DND-41 (cell line): ENCODE results near the gene TP53I11.

Source experiments
- ATAC-seq: fragments of 200-7000 bp; cut with Tn5 transposase; 3 replicates; pipeline ENCODE4 v1.9.1; 2021; ENCODE audit warnings: low read depth; ENCODE audit not compliant: insufficient read depth
- DNase-seq: peaks from one replicate; pipeline ENCODE4 v3.0.0-alpha.2; 2020
- H2AFZ ChIP-seq: 2 replicates; pipeline ENCODE4 v1.6.0; 2012; ENCODE audit warnings: low read depth, low read length
- H3K27ac ChIP-seq: 2 replicates; pipeline ENCODE4 v1.5.1; 2012; ENCODE audit warnings: low read length, inconsistent platforms
- H3K27me3 ChIP-seq: fragments of 200-600 bp; sonication (generic); 2 replicates; pipeline ENCODE4 v1.6.0; 2012; ENCODE audit warnings: low read length, mild to moderate bottlenecking, inconsistent platforms; ENCODE audit not compliant: insufficient read depth, poor library complexity
- H3K36me3 ChIP-seq: 2 replicates; pipeline ENCODE4 v1.5.1; 2012; ENCODE audit warnings: low read length, inconsistent platforms; ENCODE audit not compliant: insufficient read depth
- H3K4me1 ChIP-seq: 2 replicates; pipeline ENCODE4 v1.5.1; 2012; ENCODE audit warnings: mild to moderate bottlenecking, low read length; ENCODE audit not compliant: insufficient read depth
- H3K4me2 ChIP-seq: 2 replicates; pipeline ENCODE4 v1.6.0; 2012; ENCODE audit warnings: mild to moderate bottlenecking, moderate library complexity, low read length, inconsistent platforms; ENCODE audit not compliant: insufficient read depth
- H3K4me3 ChIP-seq, 2 experiments: fragments of 200-600 bp in 1 of 2; shearing (Covaris generic) in 1 of 2; 2 replicates each; pipeline ENCODE4 v1.5.1; 2012 to 2016; ENCODE audit warnings: inconsistent platforms in 2 of 2, low read length in 2 of 2, mild to moderate bottlenecking in 2 of 2, low read depth in 1 of 2, moderate library complexity in 1 of 2
- H3K79me2 ChIP-seq: 2 replicates; pipeline ENCODE4 v1.6.0; 2012; ENCODE audit warnings: low read length, inconsistent platforms; ENCODE audit not compliant: insufficient read depth
- H3K9ac ChIP-seq: 2 replicates; pipeline ENCODE4 v1.6.0; 2012; ENCODE audit warnings: low read depth, mild to moderate bottlenecking, inconsistent platforms, low read length, moderate library complexity
- H3K9me3 ChIP-seq: 2 replicates; pipeline ENCODE4 v1.5.1; 2012; ENCODE audit warnings: low read length, moderate library complexity, mild to moderate bottlenecking, inconsistent platforms; ENCODE audit not compliant: insufficient read depth, severe bottlenecking
- H4K20me1 ChIP-seq: 2 replicates; pipeline ENCODE4 v1.6.0; 2012; ENCODE audit warnings: low read length; ENCODE audit not compliant: insufficient read depth
- CTCF ChIP-seq: IDR thresholded peaks from 2 replicates; pipeline ENCODE4 v1.5.1; 2012; ENCODE audit warnings: borderline replicate concordance, low read length, moderate library complexity, mild to moderate bottlenecking; ENCODE audit not compliant: poor library complexity, severe bottlenecking; ENCODE audit errors: extremely low read depth
- EZH2 ChIP-seq: IDR thresholded peaks from 3 replicates; pipeline ENCODE4 v1.6.1; 2012; ENCODE audit warnings: borderline replicate concordance, low read depth, mild to moderate bottlenecking, moderate library complexity, low read length, inconsistent platforms; ENCODE audit not compliant: severe bottlenecking

TP53I11 gene

GRCh38 chr11:44923115-44923514, 27.6 kb downstream of the TP53I11 start:
- no peaks in the 10 kb centered on the region for H3K4me1 ChIP-seq
- H3K4me3 ChIP-seq, result no peak overlapping the region
- no peaks in the 10 kb centered on the region for H3K27me3 ChIP-seq
- no peaks in the 10 kb centered on the region for H3K9me3 ChIP-seq
- DNase-seq (no peak), ATAC-seq (no peak)
- H4K20me1 ChIP-seq, result peaks cover 4% of the 10 kb centered on the region
- no peak overlapping the region for H3K9ac ChIP-seq
- no peak for TF ChIP-seq CTCF
- TF ChIP-seq EZH2, result no peak
- no peak overlapping the region for H2AFZ ChIP-seq
- H3K79me2 ChIP-seq, result no peaks in the 10 kb centered on the region
- H3K36me3 ChIP-seq, result no peaks in the 10 kb centered on the region
- H3K4me2 ChIP-seq, result no peak overlapping the region
- H3K27ac ChIP-seq, result no peak overlapping the region

GRCh38 chr11:44920451-44920850, 30.2 kb downstream of the TP53I11 start:
- no peak overlapping the region for H3K9ac ChIP-seq
- no peak for TF ChIP-seq EZH2
- TF ChIP-seq CTCF, result no peak
- H3K36me3 ChIP-seq, result no peaks in the 10 kb centered on the region

GRCh38 chr11:44917741-44918140, 32.9 kb downstream of the TP53I11 start:
- H3K79me2 ChIP-seq, result no peaks in the 10 kb centered on the region
- no peak overlapping the region for H3K27ac ChIP-seq
- no peaks in the 10 kb centered on the region for H3K4me1 ChIP-seq
- TF ChIP-seq CTCF (no peak), EZH2 (no peak)
- H3K27me3 ChIP-seq, result peaks cover 2% of the 10 kb centered on the region
- H3K36me3 ChIP-seq, result no peaks in the 10 kb centered on the region
- ATAC-seq, result no peak
- no peak overlapping the region for H3K4me3 ChIP-seq
- H3K4me2 ChIP-seq, result no peak overlapping the region
- H2AFZ ChIP-seq, result no peak overlapping the region
- H3K9me3 ChIP-seq, result no peaks in the 10 kb centered on the region
- no peak for DNase-seq
- H4K20me1 ChIP-seq, result no peaks in the 10 kb centered on the region; the same call in none of the 2 replicates
- no peak overlapping the region for H3K9ac ChIP-seq

More at GRCh38 chr11:44920451-44920850, 30.2 kb downstream of the TP53I11 start:
- Histone ChIP-seq H3K4me1 (no peaks in the 10 kb centered on the region), H2AFZ (no peak overlapping the region), H3K79me2 (no peaks in the 10 kb centered on the region), H3K9me3 (no peaks in the 10 kb centered on the region), H3K4me2 (no peak overlapping the region), H3K4me3 (no peak overlapping the region), H4K20me1 (peaks cover 4% of the 10 kb centered on the region), H3K27me3 (no peaks in the 10 kb centered on the region), H3K27ac (no peak overlapping the region)
- DNase-seq (no peak), ATAC-seq (no peak)

GRCh38 chr11:44916801-44917385, 33.8 kb downstream of the TP53I11 start:
- H2AFZ ChIP-seq, result no peak overlapping the region
- no peak overlapping the region for H3K9ac ChIP-seq
- no peaks in the 10 kb centered on the region for H3K4me1 ChIP-seq
- no peak overlapping the region for H3K27ac ChIP-seq
- peaks cover 2% of the 10 kb centered on the region for H3K27me3 ChIP-seq
- DNase-seq, result no peak
- no peaks in the 10 kb centered on the region; the same call in none of the 2 replicates for H4K20me1 ChIP-seq
- H3K36me3 ChIP-seq, result no peaks in the 10 kb centered on the region
- no peak overlapping the region for H3K4me3 ChIP-seq
- H3K9me3 ChIP-seq, result no peaks in the 10 kb centered on the region
- no peak overlapping the region for H3K4me2 ChIP-seq
- TF ChIP-seq EZH2 (no peak), CTCF (no peak)
- no peak for ATAC-seq
- H3K79me2 ChIP-seq, result no peaks in the 10 kb centered on the region
